K562 (cell line): ENCODE data around the gene CHN2. TPM values are rescaled to one million over a fixed set of nuclear protein-coding genes. Genes with fewer than 3 reads are reported as not detected.

Experiments
- ATAC-seq: fragments of 200-7000 bp; cut with Tn5 transposase; 3 replicates; pipeline ENCODE4 v1.9.1; 2020; ENCODE audit warnings: moderate library complexity
- BruUV-seq: library from RNA; stranded (reverse); fragments of 400-500 nt; replicated peaks from 2 replicates; lab custom pipeline; 2021; lab: Mats Ljungman, UMichigan
- CTCF ChIA-PET: fragments of 300-600 bp; formaldehyde crosslinking; extraction: SDS; loops from one replicate; lab custom pipeline; 2021; ENCODE audit warnings: low intra/inter-chr PET ratio; lab: Yijun Ruan, JAX
- POLR2A ChIA-PET: fragments of 300-600, 350-650 bp; sonication (Branson Sonifier 250); formaldehyde crosslinking; extraction: SDS; loops from one replicate; lab custom pipeline; 2021; ENCODE audit warnings: antibody characterized with exemption, inconsistent platforms; lab: Yijun Ruan, JAX
- DNase-seq, 4 experiments: peaks; one replicate each; pipeline versions ENCODE4 v3.0.0 to v3.0.0-alpha.2; 2011 to 2018; ENCODE audit warnings: low spot score in 3 of 4, mixed read lengths in 3 of 4; ENCODE audit errors: extremely low read depth in 1 of 4
- FAIRE-seq: peaks from 2 replicates; lab custom pipeline; 2011; peaks lifted over from hg19 to GRCh38; lab: Jason Lieb, UNC
- H2AFZ ChIP-seq: 2 replicates; pipeline ENCODE4 v1.6.0; 2011; ENCODE audit warnings: low read depth, low read length, control low read depth, inconsistent platforms
- H3K27ac ChIP-seq: fragments of 200-600 bp; 3 replicates; pipeline ENCODE4 v1.8.0; 2011; ENCODE audit warnings: low read depth, mild to moderate bottlenecking, control low read depth, inconsistent platforms, low read length, moderate library complexity, mixed read lengths; ENCODE audit errors: extremely low read depth
- H3K27me3 ChIP-seq, 2 experiments: fragments of 300-600 bp in 1 of 2; 2 replicates in 1 of 2; 3 replicates in 1 of 2; pipeline versions ENCODE4 v1.6.0 to v1.8.0; 2011; ENCODE audit warnings: inconsistent platforms in 2 of 2, low read length in 2 of 2, mild to moderate bottlenecking in 1 of 2, mixed read lengths in 1 of 2, moderate library complexity in 1 of 2; ENCODE audit not compliant: control insufficient read depth in 2 of 2, insufficient read depth in 2 of 2
- H3K36me3 ChIP-seq: fragments of 300-600 bp; 3 replicates; pipeline ENCODE4 v1.8.0; 2011; ENCODE audit warnings: mild to moderate bottlenecking, low read length, inconsistent platforms; ENCODE audit not compliant: control insufficient read depth, insufficient read depth
- H3K4me1 ChIP-seq, 2 experiments: fragments of 200-600 bp in 1 of 2; replicated peaks in 1 of 2; 2 replicates in 1 of 2; 3 replicates in 1 of 2; pipeline versions ENCODE4 v1.5.1 to v1.8.0; 2011; ENCODE audit warnings: inconsistent platforms in 2 of 2, low read length in 2 of 2, mild to moderate bottlenecking in 1 of 2, mixed read lengths in 1 of 2, moderate library complexity in 1 of 2; ENCODE audit not compliant: control insufficient read depth in 2 of 2, insufficient read depth in 2 of 2
- H3K4me2 ChIP-seq: 2 replicates; pipeline ENCODE4 v1.6.1; 2011; ENCODE audit warnings: low read length, control low read depth, inconsistent platforms, mixed read lengths; ENCODE audit not compliant: insufficient read depth
- H3K4me3 ChIP-seq: fragments of 200-600 bp; sonication (generic), shearing (Covaris generic); 2 replicates; pipeline ENCODE4 v1.5.1; 2016; ENCODE audit warnings: control low read depth, inconsistent platforms
- H3K79me2 ChIP-seq: fragments of 200-600 bp; 3 replicates; pipeline ENCODE4 v1.8.0; 2011; ENCODE audit warnings: low read length, inconsistent platforms; ENCODE audit not compliant: control insufficient read depth, insufficient read depth
- H3K9ac ChIP-seq, 2 experiments: 2 replicates each; pipeline versions ENCODE4 v1.6.0 to v1.6.1; 2011; ENCODE audit warnings: low read depth in 2 of 2, low read length in 2 of 2, control low read depth in 1 of 2, inconsistent platforms in 1 of 2, mild to moderate bottlenecking in 1 of 2, mixed read lengths in 1 of 2; ENCODE audit not compliant: insufficient read depth in 1 of 2
- H3K9me1 ChIP-seq: one replicate; pipeline ENCODE4 v1.6.0; 2011; ENCODE audit warnings: inconsistent platforms, mild to moderate bottlenecking, low read length, moderate library complexity; ENCODE audit not compliant: control insufficient read depth, insufficient read depth
- H3K9me3 ChIP-seq: replicated peaks from 2 replicates; pipeline ENCODE4 v1.5.1; 2011; ENCODE audit warnings: low read depth, low read length, inconsistent platforms; ENCODE audit not compliant: control insufficient read depth, insufficient read depth
- H4K20me1 ChIP-seq: replicated peaks from 2 replicates; pipeline ENCODE4 v1.6.1; 2011; ENCODE audit warnings: low read length, inconsistent platforms, mixed read lengths; ENCODE audit not compliant: control insufficient read depth, insufficient read depth
- SMAD4 ChIP-seq: fragments of 250-450 bp; sonication (Bioruptor Pico); conservative IDR thresholded peaks from 2 replicates; pipeline ENCODE4 v1.8.0; 2021; ENCODE audit warnings: inconsistent platforms, mild to moderate bottlenecking, moderate library complexity
- ZBTB33 ChIP-seq: sonication (generic); formaldehyde crosslinking; IDR thresholded peaks from 2 replicates; pipeline ENCODE4 v1.8.1; 2023; ENCODE audit warnings: mild to moderate bottlenecking, missing genetic modification reagents
- WGBS: fragments of 100-300 bp; shearing (Covaris generic); methylation state at CpG from one replicate; pipeline ENCODE4 v1.1.6; 2016; ENCODE audit warnings: low coverage, mixed read lengths; ENCODE audit not compliant: insufficient coverage; ENCODE audit errors: missing lambda C conversion rate; 5-methylcytosine and 5-hydroxymethylcytosine counted together
- in situ Hi-C: fragments of 300-500 bp; cut with MboI; formaldehyde crosslinking; loops from 4 replicates; pipeline ENCODE4 v1.15.0; 2018; ENCODE audit warnings: inconsistent platforms, mixed read lengths
- intact Hi-C: fragments of 100-400 bp; cut with micrococcal nuclease; formaldehyde crosslinking; loops from 2 replicates; pipeline ENCODE4 v1.14.2; 2022
- polyA plus RNA-seq, 8 experiments: library from polyadenylated mRNA; depleted of rRNA in 4 of 8; stranded (reverse) in 5 of 8; unstranded in 3 of 8; fragments of >200 nt; fragmentation: Nextera tagmentation in 2 of 8; fragmentation: Illumina TruSeq in 1 of 8; extraction: Ambion mirVana in 2 of 8; extraction: Trizol in 1 of 8; gene quantifications; 2 replicates each; pipeline versions ENCODE4 v1.2.1 to v1.2.3, GENCODE V29; 2011 to 2014; ENCODE audit warnings: inconsistent platforms in 1 of 8, missing spikeins in 1 of 8
- total RNA-seq, 7 experiments: library from RNA; depleted of rRNA in 6 of 7; stranded (reverse); fragments of >200 nt in 6 of 7; fragmentation: Illumina TruSeq in 2 of 7; extraction: Trizol in 2 of 7; gene quantifications; 2 replicates each; pipeline versions ENCODE4 v1.2.1 to v1.2.3, GENCODE V29; 2011 to 2021; ENCODE audit warnings: low replicate concordance in 1 of 7

The CHN2 gene
- total and polyA plus RNA-seq, 9 of the 15 experiments (the other 6 are each of a cell fraction or from before 2014, with no cell fraction given): 0.12 to 2.1 (median 0.31) TPM; not detected in 1

- H3K9me3 ChIP-seq: no peaks in the 10 kb centered on the region
- TF ChIP-seq SMAD4 (CRISPR knock-in tag) (no peak), ZBTB33 (CRISPR knock-in tag) (0 out of 2 replicates have a peak, but pooled peaks have one; percentile 38)
- TF ChIP-seq, all 486 proteins: peak for 1
- Histone ChIP-seq H3K36me3 (no peaks in the 10 kb centered on the region), H2AFZ (no peak overlapping the region), H3K4me2 (no peak overlapping the region), H4K20me1 (no peaks in the 10 kb centered on the region), H3K79me2 (no peaks in the 10 kb centered on the region), H3K27ac (no peak overlapping the region), H3K27me3 (peaks cover 13 to 34% of the 10 kb centered on the region in 2 experiments), H3K4me3 (no peak overlapping the region), H3K9me1 (no peaks in the 10 kb centered on the region), H3K9ac (no peak overlapping the region), H3K4me1 (no peaks in the 10 kb centered on the region)
- CTCF ChIA-PET: no interaction called here
- intact Hi-C loops (no loop called here), in situ Hi-C loops (no loop called here)
- FAIRE-seq (no peak), DNase-seq (no peak), ATAC-seq (no peak)
- no TSS peak for BruUV-seq
- whole genome bisulfite sequencing: 24% methylated on average over 3 of the region's 3 CpGs
- POLR2A ChIA-PET: interaction anchor here (1.3 kb wide), 1 partner anchor 23 kb away, joined by 6 read pairs; no protein-coding TSS in a partner anchor
Measured at GRCh38 chr7:29484280-29484679, 289.7 kb downstream of the CHN2 start.
